HepG2 (cell line): ENCODE data around the gene HECTD4. TPM values are rescaled to one million over a fixed set of nuclear protein-coding genes. Genes with fewer than 3 reads are reported as not detected.

ENCODE experiments used
- ATAC-seq: fragments of 200-7000 bp; cut with Tn5 transposase; 3 replicates; pipeline ENCODE4 v1.9.1; 2020; ENCODE audit warnings: mild to moderate bottlenecking, moderate library complexity
- BruUV-seq: library from RNA; stranded (reverse); fragments of 400-500 nt; replicated peaks from 2 replicates; lab custom pipeline; 2021; lab: Mats Ljungman, UMichigan
- CTCF ChIA-PET: fragments of 300-600 bp; formaldehyde crosslinking; extraction: SDS; loops from one replicate; lab custom pipeline; 2021; ENCODE audit warnings: low total read pairs, inconsistent platforms, low intra/inter-chr PET ratio; lab: Yijun Ruan, JAX
- POLR2A ChIA-PET: fragments of 350-600 bp; sonication (Branson Sonifier 250); formaldehyde crosslinking; loops from one replicate; lab custom pipeline; 2020; ENCODE audit warnings: antibody characterized with exemption, inconsistent platforms; lab: Yijun Ruan, JAX
- DNase-seq: peaks from one replicate; pipeline ENCODE4 v3.0.0-alpha.2; 2015; ENCODE audit warnings: low spot score
- FAIRE-seq: peaks from 3 replicates; lab custom pipeline; 2011; peaks lifted over from hg19 to GRCh38; lab: Jason Lieb, UNC
- H2AFZ ChIP-seq: one replicate; pipeline ENCODE4 v1.6.1; 2011; ENCODE audit warnings: low read length, inconsistent platforms
- H3K27ac ChIP-seq: fragments of 300-600 bp; 3 replicates; pipeline ENCODE4 v1.8.0; 2011; ENCODE audit warnings: mixed run types, mild to moderate bottlenecking, mixed read lengths, low read length, inconsistent platforms; ENCODE audit not compliant: insufficient read depth; ENCODE audit errors: extremely low read length
- H3K27me3 ChIP-seq, 2 experiments: fragments of 200-600 bp in 1 of 2; 2 replicates in 1 of 2; 3 replicates in 1 of 2; pipeline versions ENCODE4 v1.6.0 to v1.8.0; 2011; ENCODE audit warnings: low read length in 2 of 2, mild to moderate bottlenecking in 2 of 2, moderate library complexity in 2 of 2, inconsistent platforms in 1 of 2; ENCODE audit not compliant: insufficient read depth in 2 of 2, control insufficient read depth in 1 of 2
- H3K36me3 ChIP-seq, 2 experiments: fragments of 200-600 bp in 1 of 2; replicated peaks in 1 of 2; 2 replicates in 1 of 2; 3 replicates in 1 of 2; pipeline versions ENCODE4 v1.5.1 to v1.8.0; 2011; ENCODE audit warnings: low read length in 2 of 2, inconsistent platforms in 1 of 2; ENCODE audit not compliant: insufficient read depth in 2 of 2, control insufficient read depth in 1 of 2
- H3K4me1 ChIP-seq: 2 replicates; pipeline ENCODE4 v1.5.1; 2012; ENCODE audit warnings: low read length, inconsistent platforms; ENCODE audit not compliant: insufficient read depth
- H3K4me2 ChIP-seq: 2 replicates; pipeline ENCODE4 v1.6.0; 2011; ENCODE audit warnings: low read depth, low read length, inconsistent platforms
- H3K4me3 ChIP-seq, 3 experiments: fragments of 200-600 bp in 1 of 3; sonication (generic), shearing (Covaris generic) in 1 of 3; replicated peaks in 1 of 3; 2 replicates each; pipeline ENCODE4 v1.5.1; 2011 to 2016; ENCODE audit warnings: low read length in 3 of 3, inconsistent platforms in 2 of 3, low read depth in 2 of 3, mild to moderate bottlenecking in 2 of 3, control low read depth in 1 of 3, mixed read lengths in 1 of 3; ENCODE audit not compliant: insufficient read depth in 1 of 3
- H3K79me2 ChIP-seq: one replicate; pipeline ENCODE4 v1.6.1; 2011; ENCODE audit warnings: low read length, inconsistent platforms; ENCODE audit not compliant: insufficient read depth
- H3K9ac ChIP-seq: 2 replicates; pipeline ENCODE4 v1.6.0; 2011; ENCODE audit warnings: mild to moderate bottlenecking, low read depth, low read length, inconsistent platforms; ENCODE audit not compliant: insufficient read depth
- H3K9me3 ChIP-seq: 2 replicates; pipeline ENCODE4 v1.5.1; 2012; ENCODE audit warnings: mild to moderate bottlenecking, low read length
- H4K20me1 ChIP-seq: 2 replicates; pipeline ENCODE4 v1.6.0; 2011; ENCODE audit warnings: inconsistent platforms, mild to moderate bottlenecking, low read length, moderate library complexity; ENCODE audit not compliant: insufficient read depth
- HMG20A ChIP-seq: IDR thresholded peaks from 2 replicates; pipeline ENCODE4 v1.6.1; 2016; ENCODE audit warnings: borderline replicate concordance
- ZFP82 ChIP-seq: sonication (generic); formaldehyde crosslinking; IDR thresholded peaks from 2 replicates; pipeline ENCODE4 v1.5.1; 2020; ENCODE audit warnings: mild to moderate bottlenecking, missing genetic modification reagents, borderline replicate concordance
- ZNF331 ChIP-seq: sonication (generic); formaldehyde crosslinking; IDR thresholded peaks from 2 replicates; pipeline ENCODE4 v1.4.0; 2020; ENCODE audit warnings: missing genetic modification reagents
- WGBS: methylation state at CpG from one replicate; pipeline ENCODE4 v1.1.6; 2017; ENCODE audit warnings: low lambda C conversion rate; 5-methylcytosine and 5-hydroxymethylcytosine counted together
- in situ Hi-C: cut with HindIII; loops from 2 replicates; pipeline ENCODE4 v1.10.0; 2017; ENCODE audit warnings: low pct_unique_long_range_greater_than_20kb; ENCODE audit not compliant: extremely low pct_ligation_motif_present
- intact Hi-C: fragments of 100-400 bp; cut with micrococcal nuclease; formaldehyde crosslinking; loops from one replicate; pipeline ENCODE4 v1.10.0; 2022; ENCODE audit not compliant: unreplicated experiment
- polyA plus RNA-seq, 8 experiments: library from polyadenylated mRNA; depleted of rRNA in 3 of 8; stranded (reverse) in 7 of 8; unstranded in 1 of 8; fragments of >200 nt; fragmentation: Illumina TruSeq in 4 of 8; extraction: Trizol in 4 of 8; gene quantifications; 2 replicates each; pipeline versions ENCODE4 v1.2.1 to v1.2.3, GENCODE V29; 2011 to 2016; ENCODE audit warnings: low read depth in 4 of 8, missing spikeins in 1 of 8, mixed read lengths in 1 of 8; ENCODE audit not compliant: insufficient read depth in 1 of 8
- total RNA-seq, 5 experiments: library from RNA; depleted of rRNA; stranded (reverse); fragments of >200 nt; fragmentation: Illumina TruSeq; extraction: Trizol; gene quantifications; 2 replicates each; pipeline ENCODE4 v1.2.3, GENCODE V29; 2016; ENCODE audit warnings: low read depth in 1 of 5
- TF ChIP-seq, protein P1 (sequence below): sonication (generic); formaldehyde crosslinking; IDR thresholded peaks from 2 replicates; pipeline ENCODE4 v1.5.0; 2020; ENCODE audit warnings: missing genetic modification reagents
- TF ChIP-seq, protein P2 (sequence below): sonication (generic); formaldehyde crosslinking; IDR thresholded peaks from 2 replicates; pipeline ENCODE4 v1.5.0; 2020; ENCODE audit warnings: mild to moderate bottlenecking, missing genetic modification reagents

The HECTD4 gene
- total and polyA plus RNA-seq, 2 of the 13 experiments (the other 11 are each of a cell fraction or from before 2014, with no cell fraction given): 9.0 to 11.4 TPM

DNA sequence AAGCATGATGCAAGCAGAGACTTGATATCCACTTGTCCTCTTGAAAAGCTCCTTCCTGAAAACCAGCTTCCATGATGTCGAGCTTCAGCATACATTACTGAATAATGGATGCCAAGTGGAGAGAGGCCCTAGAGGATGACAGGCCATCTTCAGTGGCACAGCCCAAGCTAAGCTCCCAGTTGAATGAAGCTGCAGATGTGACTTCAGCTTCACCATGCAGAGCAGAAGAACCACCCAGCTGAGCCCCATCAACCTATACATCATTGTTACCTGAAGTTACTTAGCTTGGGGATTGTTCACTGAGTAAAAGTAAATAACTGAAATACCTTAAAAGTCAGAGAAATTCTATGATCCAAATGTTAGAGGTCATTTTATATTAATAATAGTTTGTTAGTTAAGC lies 93.6 kb downstream of the HECTD4 start:
- Histone ChIP-seq H3K36me3 (peaks cover 0 to 8% of the 10 kb centered on the region in 2 experiments; a peak in 2 of 5 replicates), H3K27me3 (0 out of 5 replicates have a peak, but pooled peaks cover 0 to 3% of the 10 kb centered on the region in 2 experiments), H3K79me2 (no peaks in the 10 kb centered on the region), H3K4me2 (no peak overlapping the region), H3K4me3 (no peak overlapping the region), H3K9ac (no peak overlapping the region), H2AFZ (no peak overlapping the region), H3K9me3 (peaks cover 12% of the 10 kb centered on the region), H3K4me1 (peaks cover 21% of the 10 kb centered on the region), H4K20me1 (peaks cover 5% of the 10 kb centered on the region; the same call in 1 of the 2 replicates)
- 86% methylated on average over 1 of the region's 1 CpG for WGBS
- FAIRE-seq (no peak), ATAC-seq (no peak)
- BruUV-seq: no TSS peak
- in situ Hi-C loops: no loop called here
- TF ChIP-seq HMG20A (no peak), ZNF331 (CRISPR knock-in tag) (peak; percentile 100), ZFP82 (CRISPR knock-in tag) (no peak)
- TF ChIP-seq, protein P1, sequence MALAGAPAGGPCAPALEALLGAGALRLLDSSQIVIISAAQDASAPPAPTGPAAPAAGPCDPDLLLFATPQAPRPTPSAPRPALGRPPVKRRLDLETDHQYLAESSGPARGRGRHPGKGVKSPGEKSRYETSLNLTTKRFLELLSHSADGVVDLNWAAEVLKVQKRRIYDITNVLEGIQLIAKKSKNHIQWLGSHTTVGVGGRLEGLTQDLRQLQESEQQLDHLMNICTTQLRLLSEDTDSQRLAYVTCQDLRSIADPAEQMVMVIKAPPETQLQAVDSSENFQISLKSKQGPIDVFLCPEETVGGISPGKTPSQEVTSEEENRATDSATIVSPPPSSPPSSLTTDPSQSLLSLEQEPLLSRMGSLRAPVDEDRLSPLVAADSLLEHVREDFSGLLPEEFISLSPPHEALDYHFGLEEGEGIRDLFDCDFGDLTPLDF (CRISPR knock-in tag): no peak
- TF ChIP-seq, protein P2, sequence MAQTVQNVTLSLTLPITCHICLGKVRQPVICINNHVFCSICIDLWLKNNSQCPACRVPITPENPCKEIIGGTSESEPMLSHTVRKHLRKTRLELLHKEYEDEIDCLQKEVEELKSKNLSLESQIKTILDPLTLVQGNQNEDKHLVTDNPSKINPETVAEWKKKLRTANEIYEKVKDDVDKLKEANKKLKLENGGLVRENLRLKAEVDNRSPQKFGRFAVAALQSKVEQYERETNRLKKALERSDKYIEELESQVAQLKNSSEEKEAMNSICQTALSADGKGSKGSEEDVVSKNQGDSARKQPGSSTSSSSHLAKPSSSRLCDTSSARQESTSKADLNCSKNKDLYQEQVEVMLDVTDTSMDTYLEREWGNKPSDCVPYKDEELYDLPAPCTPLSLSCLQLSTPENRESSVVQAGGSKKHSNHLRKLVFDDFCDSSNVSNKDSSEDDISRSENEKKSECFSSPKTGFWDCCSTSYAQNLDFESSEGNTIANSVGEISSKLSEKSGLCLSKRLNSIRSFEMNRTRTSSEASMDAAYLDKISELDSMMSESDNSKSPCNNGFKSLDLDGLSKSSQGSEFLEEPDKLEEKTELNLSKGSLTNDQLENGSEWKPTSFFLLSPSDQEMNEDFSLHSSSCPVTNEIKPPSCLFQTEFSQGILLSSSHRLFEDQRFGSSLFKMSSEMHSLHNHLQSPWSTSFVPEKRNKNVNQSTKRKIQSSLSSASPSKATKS: no peak
- TF ChIP-seq, all 625 proteins: peak for 1
- DNase-seq: no peak
- ChIA-PET POLR2A (no interaction called here), CTCF (no interaction called here)
- H3K27ac ChIP-seq: no peak overlapping the region
- intact Hi-C loops: loop anchor here (10.0 kb wide), 1 partner anchor 96 kb away; the partner anchor contains the start of gene HECTD4
